AG04449 (cell line): Measurements from ENCODE around the gene ZNF652.
"Not testable (repeated sequence)": the region's sequence is repeated elsewhere in the genome, so short reads cannot be mapped to it uniquely, and the experiment has no call there.

Experiments
- CTCF ChIA-PET: fragments of 350-600 bp; formaldehyde crosslinking; extraction: SDS; loops from one replicate; lab custom pipeline; 2021; ENCODE audit warnings: antibody characterized with exemption; lab: Yijun Ruan, JAX
- POLR2A ChIA-PET: fragments of 400-600, 350-600 bp; formaldehyde crosslinking; extraction: SDS; loops from one replicate; lab custom pipeline; 2020; ENCODE audit warnings: antibody characterized with exemption, inconsistent platforms; lab: Yijun Ruan, JAX
- DNase-seq: peaks from one replicate; pipeline ENCODE4 v3.0.0-alpha.2; 2010; ENCODE audit warnings: low read depth, low spot score
- H3K4me3 ChIP-seq: 2 replicates; pipeline ENCODE4 v1.5.1; 2011; ENCODE audit warnings: low read depth, mild to moderate bottlenecking, control low read depth, low read length
- TF ChIP-seq, protein P1 (sequence below): IDR thresholded peaks from one replicate; pipeline ENCODE4 v1.5.1; 2011; ENCODE audit warnings: mild to moderate bottlenecking, moderate library complexity, low read length, control low read depth, inconsistent platforms; ENCODE audit not compliant: insufficient read depth; ENCODE audit errors: missing control alignments

The ZNF652 gene

DNA sequence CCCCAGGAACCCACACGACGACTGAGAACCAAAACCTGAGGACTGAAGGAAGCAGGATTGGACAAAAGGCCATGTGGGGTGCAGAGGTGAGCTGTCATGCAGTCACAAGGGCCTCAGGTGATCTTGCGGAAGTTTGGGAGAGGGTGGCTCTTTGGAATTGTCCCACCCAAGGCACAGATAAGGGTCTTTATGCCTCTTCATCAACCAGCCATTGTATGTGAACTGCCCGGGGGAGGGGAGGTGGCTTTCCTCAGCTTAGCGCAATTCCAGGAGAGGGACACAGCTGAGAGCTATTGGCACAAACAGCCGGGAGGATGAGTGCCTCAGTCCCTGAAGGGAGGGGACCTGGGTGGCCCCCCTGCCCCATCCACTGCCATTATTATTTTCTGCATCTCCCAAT lies 76.3 kb downstream of the ZNF652 start:
- ChIA-PET POLR2A (no interaction called here), CTCF (no interaction called here)
- H3K4me3 ChIP-seq, result no peak overlapping the region
- DNase-seq, result no peak
- TF ChIP-seq, protein P1, sequence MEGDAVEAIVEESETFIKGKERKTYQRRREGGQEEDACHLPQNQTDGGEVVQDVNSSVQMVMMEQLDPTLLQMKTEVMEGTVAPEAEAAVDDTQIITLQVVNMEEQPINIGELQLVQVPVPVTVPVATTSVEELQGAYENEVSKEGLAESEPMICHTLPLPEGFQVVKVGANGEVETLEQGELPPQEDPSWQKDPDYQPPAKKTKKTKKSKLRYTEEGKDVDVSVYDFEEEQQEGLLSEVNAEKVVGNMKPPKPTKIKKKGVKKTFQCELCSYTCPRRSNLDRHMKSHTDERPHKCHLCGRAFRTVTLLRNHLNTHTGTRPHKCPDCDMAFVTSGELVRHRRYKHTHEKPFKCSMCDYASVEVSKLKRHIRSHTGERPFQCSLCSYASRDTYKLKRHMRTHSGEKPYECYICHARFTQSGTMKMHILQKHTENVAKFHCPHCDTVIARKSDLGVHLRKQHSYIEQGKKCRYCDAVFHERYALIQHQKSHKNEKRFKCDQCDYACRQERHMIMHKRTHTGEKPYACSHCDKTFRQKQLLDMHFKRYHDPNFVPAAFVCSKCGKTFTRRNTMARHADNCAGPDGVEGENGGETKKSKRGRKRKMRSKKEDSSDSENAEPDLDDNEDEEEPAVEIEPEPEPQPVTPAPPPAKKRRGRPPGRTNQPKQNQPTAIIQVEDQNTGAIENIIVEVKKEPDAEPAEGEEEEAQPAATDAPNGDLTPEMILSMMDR, result no peak

- TF ChIP-seq, protein P1, result no peak
- no peak overlapping the region for H3K4me3 ChIP-seq
- CTCF ChIA-PET, result interaction anchor here (1.1 to 2.5 kb wide), 2 partner anchors 9 to 54 kb away, joined by 3 to 19 read pairs; no protein-coding TSS in a partner anchor
- DNase-seq, result no peak
- POLR2A ChIA-PET, result interaction anchor here (0.6 kb wide), 1 partner anchor 23 kb away, joined by 3 read pairs; no protein-coding TSS in a partner anchor
Observed at GRCh38 chr17:49280918-49281317, 81.1 kb downstream of the ZNF652 start.

- TF ChIP-seq, protein P1, result no peak
- H3K4me3 ChIP-seq, result no peak overlapping the region
- ChIA-PET POLR2A (no interaction called here), CTCF (interaction anchor here (1.0 to 2.5 kb wide), 3 partner anchors 8 to 53 kb away, joined by 3 to 19 read pairs (median 3); no protein-coding TSS in a partner anchor)
- no peak for DNase-seq
Observed at GRCh38 chr17:49280061-49280460, 82.0 kb downstream of the ZNF652 start.

DNA sequence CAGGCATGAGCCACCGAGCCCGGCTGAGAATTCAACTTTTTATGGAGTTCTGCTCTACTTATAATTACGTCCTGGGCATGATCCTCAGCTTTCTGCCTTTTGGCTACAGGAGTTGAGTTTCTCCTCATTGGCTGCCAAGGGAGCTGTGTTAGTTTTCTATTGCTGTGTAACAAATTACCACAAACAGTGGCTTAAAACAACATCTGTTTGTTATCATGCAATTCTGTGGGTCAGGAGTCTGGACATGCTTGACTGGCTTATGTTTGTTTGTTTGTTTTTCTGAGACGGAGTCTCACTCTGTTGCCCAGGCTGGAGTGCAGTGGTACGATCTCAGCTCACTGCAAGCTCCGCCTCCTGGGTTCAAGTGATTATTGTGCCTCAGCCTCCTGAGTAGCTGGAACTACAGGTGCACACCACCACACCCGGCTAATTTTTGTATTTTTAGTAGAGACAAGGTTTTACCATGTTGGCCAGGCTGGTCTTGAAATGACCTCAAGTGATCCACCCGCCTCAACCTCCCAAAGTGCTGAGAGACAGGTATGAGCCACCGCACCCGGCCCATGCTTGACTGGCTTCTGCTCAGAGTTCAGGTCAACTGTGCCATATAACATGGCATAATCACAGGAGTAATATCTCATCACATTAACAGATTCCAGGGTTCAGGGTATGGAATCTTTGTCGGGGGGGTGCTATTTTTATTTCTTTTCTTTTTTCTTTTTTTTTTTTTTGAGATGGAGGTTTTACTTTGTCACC lies 82.6 kb downstream of the ZNF652 start:
- CTCF ChIA-PET, result interaction anchor here (1.0 to 2.5 kb wide), 4 partner anchors 9 to 52 kb away, joined by 3 to 19 read pairs (median 6); no protein-coding TSS in a partner anchor
- H3K4me3 ChIP-seq, DNase-seq, POLR2A ChIA-PET: not testable (repeated sequence)

DNA sequence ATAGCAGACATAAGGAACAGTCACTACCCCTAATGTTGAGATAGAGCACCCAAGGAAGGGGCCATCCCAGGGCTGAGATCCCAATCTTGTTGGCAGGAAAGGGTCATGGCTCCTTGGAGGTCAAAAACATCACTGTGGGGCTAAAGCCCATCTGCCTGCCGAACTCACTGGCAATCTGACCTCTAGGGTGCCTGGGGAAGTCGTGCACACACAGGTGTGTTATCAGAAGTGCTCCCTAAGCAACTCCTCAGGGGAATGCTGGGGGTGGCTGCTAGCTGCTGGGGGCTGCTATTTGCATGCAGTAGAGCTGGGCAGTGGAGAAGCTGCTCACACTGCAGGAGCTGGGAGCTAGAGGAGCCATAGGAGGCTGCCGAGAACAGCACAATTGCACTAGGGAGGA lies 84.0 kb downstream of the ZNF652 start:
- no peak for DNase-seq
- ChIA-PET CTCF (interaction anchor here (2.2 kb wide), 1 partner anchor 12 kb away, joined by 10 read pairs; no protein-coding TSS in a partner anchor), POLR2A (no interaction called here)
- TF ChIP-seq, protein P1, result no peak
- H3K4me3 ChIP-seq, result no peak overlapping the region

GRCh38 chr17:49277638-49278037 lies 84.4 kb downstream of the ZNF652 start:
- TF ChIP-seq, protein P1, result no peak
- ChIA-PET POLR2A (no interaction called here), CTCF (interaction anchor here (1.2 to 2.2 kb wide), 2 partner anchors 13 to 20 kb away, joined by 3 to 10 read pairs; no protein-coding TSS in a partner anchor)
- no peak for DNase-seq
- H3K4me3 ChIP-seq, result no peak overlapping the region

DNA sequence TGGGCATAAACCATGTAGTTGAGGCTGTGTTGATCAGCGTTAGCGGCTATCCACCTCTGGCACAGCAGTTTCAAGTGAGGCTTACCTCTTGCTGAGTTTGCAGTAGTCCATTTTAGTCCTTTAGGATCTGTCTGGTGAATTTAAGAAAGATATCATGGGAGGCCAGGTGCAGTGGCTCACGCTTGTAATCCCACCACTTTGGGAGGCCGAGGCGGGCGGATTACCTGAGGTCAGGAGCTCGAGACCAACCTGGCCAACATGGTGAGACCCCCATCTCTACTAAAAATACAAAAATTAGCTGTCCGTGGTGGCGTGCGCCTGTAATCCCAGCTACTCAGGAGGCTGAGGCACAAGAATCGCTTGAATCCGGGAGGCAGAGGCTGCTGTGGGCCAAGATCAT lies 86.1 kb downstream of the ZNF652 start:
- CTCF ChIA-PET, result interaction anchor here (1.0 kb wide), 1 partner anchor 14 kb away, joined by 3 read pairs; no protein-coding TSS in a partner anchor
- H3K4me3 ChIP-seq, DNase-seq, POLR2A ChIA-PET: not testable (repeated sequence)
